BE2C (cell line): ENCODE data around the gene GRK3.
"Not testable (repeated sequence)": the region's sequence is repeated elsewhere in the genome, so short reads cannot be mapped to it uniquely, and the experiment has no call there.

ENCODE experiments used
- DNase-seq: peaks from one replicate; pipeline ENCODE4 v3.0.0-alpha.2; 2020
- H3K27me3 ChIP-seq: fragments of 250-450 bp; sonication (Bioruptor Pico); 2 replicates; pipeline ENCODE4 v1.5.1; 2020; ENCODE audit warnings: mild to moderate bottlenecking
- H3K36me3 ChIP-seq: fragments of 250-450 bp; sonication (Bioruptor Pico); 2 replicates; pipeline ENCODE4 v1.5.1; 2020; ENCODE audit warnings: mild to moderate bottlenecking
- H3K4me1 ChIP-seq: fragments of 250-450 bp; sonication (Bioruptor Pico); 2 replicates; pipeline ENCODE4 v1.5.1; 2020
- H3K4me3 ChIP-seq: 2 replicates; pipeline ENCODE4 v1.5.1; 2011; ENCODE audit warnings: low read depth, low read length
- H3K9me3 ChIP-seq: fragments of 250-450 bp; sonication (Bioruptor Pico); 2 replicates; pipeline ENCODE4 v1.5.1; 2020
- CTCF ChIP-seq: IDR thresholded peaks from 2 replicates; pipeline ENCODE4 v1.5.1; 2012; ENCODE audit warnings: mild to moderate bottlenecking, low read depth, low read length

GRK3 gene

GRCh38 chr22:25566898-25567235 is 2.4 kb downstream of the GRK3 start:
- Histone ChIP-seq H3K4me3 (peak overlapping the region; percentile 98), H3K4me1 (peaks cover 8% of the 10 kb centered on the region), H3K36me3 (peaks cover 17% of the 10 kb centered on the region), H3K27me3 (no peaks in the 10 kb centered on the region), H3K9me3 (no peaks in the 10 kb centered on the region)
- DNase-seq, result no peak
- TF ChIP-seq CTCF, result no peak

GRCh38 chr22:25567251-25567675 is 2.8 kb downstream of the GRK3 start:
- peak; percentile 40 for TF ChIP-seq CTCF
- peaks cover 18% of the 10 kb centered on the region for H3K36me3 ChIP-seq
- peaks cover 8% of the 10 kb centered on the region for H3K4me1 ChIP-seq
- peak overlapping the region; percentile 98 for H3K4me3 ChIP-seq
- no peaks in the 10 kb centered on the region for H3K9me3 ChIP-seq
- no peaks in the 10 kb centered on the region for H3K27me3 ChIP-seq
- no peak for DNase-seq

GRCh38 chr22:25568066-25568465 is 3.6 kb downstream of the GRK3 start:
- Histone ChIP-seq H3K4me3 (peak overlapping the region; percentile 98), H3K36me3 (peaks cover 24% of the 10 kb centered on the region)
- H3K27me3 ChIP-seq, DNase-seq, H3K9me3 ChIP-seq, H3K4me1 ChIP-seq: not testable (repeated sequence)

GRCh38 chr22:25569361-25569760 is 4.9 kb downstream of the GRK3 start:
- no peaks in the 10 kb centered on the region for H3K9me3 ChIP-seq
- H3K4me3 ChIP-seq, result peak overlapping the region; percentile 98
- peaks cover 37% of the 10 kb centered on the region for H3K36me3 ChIP-seq
- peaks cover 5% of the 10 kb centered on the region for H3K4me1 ChIP-seq
- TF ChIP-seq CTCF, result no peak
- no peak for DNase-seq
- no peaks in the 10 kb centered on the region for H3K27me3 ChIP-seq

GRCh38 chr22:25569983-25570382 is 5.5 kb downstream of the GRK3 start:
- peaks cover 5% of the 10 kb centered on the region for H3K4me1 ChIP-seq
- peaks cover 41% of the 10 kb centered on the region for H3K36me3 ChIP-seq
- no peaks in the 10 kb centered on the region for H3K27me3 ChIP-seq
- H3K4me3 ChIP-seq, result peak overlapping the region; percentile 98; the same call in 1 of the 2 replicates
- no peak for TF ChIP-seq CTCF
- H3K9me3 ChIP-seq, result no peaks in the 10 kb centered on the region
- no peak for DNase-seq

GRCh38 chr22:25570486-25570885 is 6.0 kb downstream of the GRK3 start:
- no peak for TF ChIP-seq CTCF
- no peak for DNase-seq
- Histone ChIP-seq H3K36me3 (peaks cover 41% of the 10 kb centered on the region), H3K9me3 (no peaks in the 10 kb centered on the region), H3K4me1 (peaks cover 5% of the 10 kb centered on the region), H3K27me3 (no peaks in the 10 kb centered on the region), H3K4me3 (no peak overlapping the region)

- not testable (repeated sequence) for DNase-seq, H3K9me3 ChIP-seq, H3K4me3 ChIP-seq, H3K4me1 ChIP-seq, H3K27me3 ChIP-seq
- H3K36me3 ChIP-seq, result peaks cover 49% of the 10 kb centered on the region
These were observed 7.7 kb downstream of the GRK3 start for GRCh38 chr22:25571969-25572707.
